ENCODE measurements around the gene TINAG. TPM values are rescaled to one million over a fixed set of nuclear protein-coding genes. Genes with fewer than 3 reads are reported as not detected.

Gene TINAG
- total RNA-seq, 4 donors from 2014 or later: not detected

DNA sequence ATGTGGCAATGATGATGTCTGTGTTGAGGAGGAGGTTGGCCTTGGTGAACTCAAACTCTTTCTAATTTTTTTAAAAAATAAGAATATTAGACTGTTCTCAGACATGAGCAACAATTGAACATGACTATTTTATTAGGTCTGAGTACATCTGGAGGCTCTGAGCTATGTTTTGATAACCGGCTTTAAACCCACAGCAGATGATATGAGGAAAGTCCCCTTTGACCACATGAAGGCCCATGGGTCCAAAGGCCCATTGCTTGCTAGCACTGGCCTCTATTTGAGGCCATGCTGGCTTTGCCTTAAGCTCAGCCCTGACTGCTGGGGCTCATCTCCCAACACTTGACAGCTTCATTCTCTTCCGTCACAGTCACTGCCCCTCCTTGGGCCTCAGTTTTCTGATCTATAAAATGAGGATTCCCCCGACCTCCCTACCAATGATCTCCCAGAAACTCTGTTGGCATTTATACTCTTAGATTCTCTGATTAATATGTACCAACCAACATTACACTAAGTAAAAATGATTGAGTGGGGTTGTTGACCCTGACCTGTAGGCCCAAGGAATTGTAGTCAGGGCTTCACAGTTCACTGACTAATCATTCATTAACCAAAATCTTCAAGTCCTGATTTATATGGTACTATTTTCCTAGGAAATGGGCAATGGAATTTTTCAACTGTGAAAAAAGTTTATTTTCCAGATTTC is 23.9 kb upstream of the TINAG start:
- WGBS, 2 donors: 69 to 82% methylated on average over 3 of the region's 3 CpGs
- no peaks in the 10 kb centered on the region for H3K36me3 ChIP-seq
- TF ChIP-seq, protein P1, sequence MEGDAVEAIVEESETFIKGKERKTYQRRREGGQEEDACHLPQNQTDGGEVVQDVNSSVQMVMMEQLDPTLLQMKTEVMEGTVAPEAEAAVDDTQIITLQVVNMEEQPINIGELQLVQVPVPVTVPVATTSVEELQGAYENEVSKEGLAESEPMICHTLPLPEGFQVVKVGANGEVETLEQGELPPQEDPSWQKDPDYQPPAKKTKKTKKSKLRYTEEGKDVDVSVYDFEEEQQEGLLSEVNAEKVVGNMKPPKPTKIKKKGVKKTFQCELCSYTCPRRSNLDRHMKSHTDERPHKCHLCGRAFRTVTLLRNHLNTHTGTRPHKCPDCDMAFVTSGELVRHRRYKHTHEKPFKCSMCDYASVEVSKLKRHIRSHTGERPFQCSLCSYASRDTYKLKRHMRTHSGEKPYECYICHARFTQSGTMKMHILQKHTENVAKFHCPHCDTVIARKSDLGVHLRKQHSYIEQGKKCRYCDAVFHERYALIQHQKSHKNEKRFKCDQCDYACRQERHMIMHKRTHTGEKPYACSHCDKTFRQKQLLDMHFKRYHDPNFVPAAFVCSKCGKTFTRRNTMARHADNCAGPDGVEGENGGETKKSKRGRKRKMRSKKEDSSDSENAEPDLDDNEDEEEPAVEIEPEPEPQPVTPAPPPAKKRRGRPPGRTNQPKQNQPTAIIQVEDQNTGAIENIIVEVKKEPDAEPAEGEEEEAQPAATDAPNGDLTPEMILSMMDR (IDR thresholded peaks at IDR 0.05): no peak
- TF ChIP-seq POLR2A (IDR thresholded peaks at IDR 0.05): no peak

DNA sequence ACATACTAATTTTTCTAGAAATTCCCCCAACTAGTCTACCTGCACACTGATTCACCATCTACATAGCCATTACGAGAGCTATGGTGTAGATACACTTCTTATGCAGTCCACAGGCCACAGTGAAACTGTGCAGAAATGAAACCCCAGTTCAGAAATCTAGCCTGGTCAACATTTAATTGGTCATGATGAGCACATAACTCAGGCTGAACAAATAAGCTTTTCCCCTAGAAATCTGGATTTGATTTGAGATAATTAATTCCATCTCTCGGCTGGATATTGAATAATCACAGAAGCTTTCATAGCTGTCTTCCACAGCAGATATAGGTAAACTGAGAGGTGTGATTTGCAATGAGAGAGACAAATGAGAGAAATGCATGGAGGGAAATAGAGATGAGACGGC is 22.6 kb upstream of the TINAG start:
- H3K36me3 ChIP-seq: no peaks in the 10 kb centered on the region
- no peak overlapping the region for H3K4me3 ChIP-seq

More for the DNA sequence above, 23.9 kb upstream of the TINAG start:
- Histone ChIP-seq H3K9me3 (no peaks in the 10 kb centered on the region), H3K4me3 (no peak overlapping the region), H3K4me1 (peaks cover 0 to 13% (median 0%) of the 10 kb centered on the region in 3 donors), H3K27ac (no peak overlapping the region), H3K27me3 (no peaks in the 10 kb centered on the region)
- intact Hi-C loops (cut with DNase I): no loop called here
- no peak for DNase-seq

DNA sequence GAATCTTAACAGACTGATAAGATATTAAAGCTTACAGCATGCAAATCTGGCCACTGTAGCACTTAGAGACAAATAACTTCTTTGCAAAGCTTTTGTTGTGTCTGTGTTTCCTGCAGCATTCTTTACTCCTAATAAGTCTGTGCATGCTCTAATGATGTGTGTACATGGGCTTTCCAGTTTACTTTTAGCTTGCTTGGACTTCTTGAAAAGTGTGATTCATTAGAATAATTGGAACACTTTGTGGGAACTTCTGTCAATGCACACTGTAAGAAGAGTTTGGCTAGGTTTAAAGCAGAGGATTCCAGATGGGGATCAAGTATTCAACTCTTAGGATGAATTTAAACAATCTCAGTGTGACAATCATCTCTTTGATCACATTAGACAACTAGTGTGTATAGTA is 22.1 kb upstream of the TINAG start:
- no peaks in the 10 kb centered on the region for H3K27me3 ChIP-seq
- no peaks in the 10 kb centered on the region for H3K9me3 ChIP-seq
- DNase-seq: no peak
- TF ChIP-seq, protein P1 (IDR thresholded peaks at IDR 0.05): no peak
- TF ChIP-seq POLR2A (IDR thresholded peaks at IDR 0.05): no peak
- H3K4me3 ChIP-seq: no peak overlapping the region
- intact Hi-C loops (cut with DNase I): no loop called here
- no peaks in the 10 kb centered on the region for H3K36me3 ChIP-seq
- H3K27ac ChIP-seq: no peak overlapping the region
- peaks cover 0 to 13% (median 0%) of the 10 kb centered on the region in 3 donors for H3K4me1 ChIP-seq

More for the DNA sequence above, 22.6 kb upstream of the TINAG start:
- 56 to 64% methylated on average over 3 of the region's 3 CpGs for WGBS, 2 donors
- DNase-seq: no peak
- no peak for TF ChIP-seq POLR2A (IDR thresholded peaks at IDR 0.05)
- TF ChIP-seq, protein P1 (IDR thresholded peaks at IDR 0.05): no peak
- no peaks in the 10 kb centered on the region for H3K27me3 ChIP-seq
- no peaks in the 10 kb centered on the region for H3K9me3 ChIP-seq
- intact Hi-C loops (cut with DNase I): no loop called here
- no peak overlapping the region for H3K27ac ChIP-seq
- H3K4me1 ChIP-seq: peaks cover 0 to 13% (median 0%) of the 10 kb centered on the region in 3 donors

DNA sequence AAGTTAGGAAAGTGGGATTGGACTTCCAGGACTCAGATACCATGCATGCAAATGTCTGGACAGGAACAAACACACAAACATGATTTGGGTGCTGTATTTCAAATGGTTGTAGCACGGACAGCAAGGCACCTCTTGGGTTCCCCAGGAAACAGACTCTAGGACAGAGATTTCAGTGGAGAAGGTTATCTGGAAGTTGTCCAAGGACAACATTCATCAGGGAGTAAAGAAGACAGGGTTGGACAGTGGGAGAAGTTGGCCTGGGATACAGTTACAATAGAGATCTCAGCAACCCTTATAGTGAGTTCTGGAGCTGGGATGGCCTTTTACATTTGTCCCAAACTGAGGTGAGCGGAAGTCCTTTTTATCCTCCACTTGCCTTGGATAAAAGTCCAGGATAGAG is 19.8 kb upstream of the TINAG start:
- no peak overlapping the region for H3K4me3 ChIP-seq
- no peak for DNase-seq
- no peaks in the 10 kb centered on the region for H3K36me3 ChIP-seq
- peaks cover 0 to 13% (median 0%) of the 10 kb centered on the region in 3 donors for H3K4me1 ChIP-seq
- no peaks in the 10 kb centered on the region for H3K9me3 ChIP-seq
- H3K27ac ChIP-seq: no peak overlapping the region
- no peaks in the 10 kb centered on the region for H3K27me3 ChIP-seq
- WGBS, 2 donors: 91 to 95% methylated on average over 2 of the region's 2 CpGs
- intact Hi-C loops (cut with DNase I): no loop called here
- TF ChIP-seq POLR2A (IDR thresholded peaks at IDR 0.05): no peak
- TF ChIP-seq, protein P1 (IDR thresholded peaks at IDR 0.05): no peak

DNA sequence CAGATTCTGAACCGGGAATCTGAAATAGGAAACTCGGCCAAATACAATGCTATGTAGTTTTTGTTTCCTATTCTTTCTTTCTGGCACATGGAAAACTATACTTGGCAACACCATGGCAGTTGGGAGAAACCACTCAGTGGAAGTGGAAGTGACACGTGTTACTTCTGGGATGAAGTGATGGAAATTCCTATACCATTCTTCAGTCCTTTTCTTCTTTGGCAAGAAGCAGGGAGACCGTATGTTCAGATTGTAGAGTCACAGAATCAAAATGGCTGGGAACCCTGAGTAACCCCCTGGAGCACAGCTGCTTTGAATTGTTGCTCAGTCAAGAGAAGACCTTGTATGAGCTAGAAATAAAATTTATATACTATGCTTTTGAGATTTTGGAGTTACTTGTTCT is 18.8 kb upstream of the TINAG start:
- H3K4me3 ChIP-seq: no peak overlapping the region
- DNase-seq: no peak
- H3K36me3 ChIP-seq: no peaks in the 10 kb centered on the region
- H3K4me1 ChIP-seq: peaks cover 0 to 13% (median 0%) of the 10 kb centered on the region in 3 donors
- no peaks in the 10 kb centered on the region for H3K9me3 ChIP-seq
- H3K27ac ChIP-seq: no peak overlapping the region
- 83 to 88% methylated on average over 4 of the region's 4 CpGs for WGBS, 2 donors
- TF ChIP-seq POLR2A (IDR thresholded peaks at IDR 0.05): no peak
- no peaks in the 10 kb centered on the region for H3K27me3 ChIP-seq
- intact Hi-C loops (cut with DNase I): no loop called here

All from esophagus squamous epithelium (tissue), 5 donors.